Left ventricle myocardium inferior (tissue), 1 donor: ENCODE results near the gene BCAS3. TPM values are rescaled to one million over a fixed set of nuclear protein-coding genes. Genes with fewer than 3 reads are reported as not detected.
A peak's percentile ranks its signal among the peaks of the same experiment; 100 is the strongest.

ENCODE experiments used
- DNase-seq: peaks from one replicate; pipeline ENCODE4 v3.0.0-alpha.2; 2020
- H3K27ac ChIP-seq: fragments of 200-600 bp; replicated peaks from 2 replicates; pipeline ENCODE4 v1.8.0; 2021
- H3K27me3 ChIP-seq: fragments of 200-600 bp; 2 replicates; pipeline ENCODE4 v1.8.0; 2021; ENCODE audit warnings: low read depth
- H3K36me3 ChIP-seq: fragments of 200-600 bp; 2 replicates; pipeline ENCODE4 v1.8.0; 2021
- H3K4me1 ChIP-seq: fragments of 200-600 bp; 2 replicates; pipeline ENCODE4 v1.8.0; 2021
- H3K4me3 ChIP-seq: fragments of 200-600 bp; 2 replicates; pipeline ENCODE4 v1.8.0; 2021; ENCODE audit warnings: mild to moderate bottlenecking, moderate library complexity
- H3K9me3 ChIP-seq: fragments of 200-600 bp; replicated peaks from 2 replicates; pipeline ENCODE4 v1.8.0; 2021
- intact Hi-C: fragments of 100-400 bp; cut with micrococcal nuclease; formaldehyde crosslinking; loops from one replicate; pipeline ENCODE4 v1.11.0; 2022
- long read RNA-seq: library from polyadenylated mRNA; unstranded; transcript quantifications from one replicate; pipeline ENCODE4 v2.0.0, GENCODE V29; 2021
- total RNA-seq: library from RNA; stranded (reverse); fragmentation: NEBNext Ultra II Directional; extraction: Animal tissue kit (Norgen Biotek cat#: 25700); gene quantifications from one replicate; pipeline ENCODE4 v1.2.1, GENCODE V29; 2021
- TF ChIP-seq, protein P1 (sequence below): fragments of 200-600 bp; IDR thresholded peaks from 2 replicates; pipeline ENCODE4 v1.8.0; 2021; ENCODE audit warnings: antibody characterized with exemption, mild to moderate bottlenecking, borderline replicate concordance
- donor health status: DM: no; HTN: yes; CAD: no; lungs with severe emphysema.

BCAS3 gene
- total RNA-seq = 16.5 TPM
- long read RNA-seq, full-length matches to known transcripts = 4 of 8 reads
- long read RNA-seq, partial matches to known transcripts = 3 of 8 reads
- long read RNA-seq, other reads (novel, unspliced or antisense) = 1 of 8 reads

DNA sequence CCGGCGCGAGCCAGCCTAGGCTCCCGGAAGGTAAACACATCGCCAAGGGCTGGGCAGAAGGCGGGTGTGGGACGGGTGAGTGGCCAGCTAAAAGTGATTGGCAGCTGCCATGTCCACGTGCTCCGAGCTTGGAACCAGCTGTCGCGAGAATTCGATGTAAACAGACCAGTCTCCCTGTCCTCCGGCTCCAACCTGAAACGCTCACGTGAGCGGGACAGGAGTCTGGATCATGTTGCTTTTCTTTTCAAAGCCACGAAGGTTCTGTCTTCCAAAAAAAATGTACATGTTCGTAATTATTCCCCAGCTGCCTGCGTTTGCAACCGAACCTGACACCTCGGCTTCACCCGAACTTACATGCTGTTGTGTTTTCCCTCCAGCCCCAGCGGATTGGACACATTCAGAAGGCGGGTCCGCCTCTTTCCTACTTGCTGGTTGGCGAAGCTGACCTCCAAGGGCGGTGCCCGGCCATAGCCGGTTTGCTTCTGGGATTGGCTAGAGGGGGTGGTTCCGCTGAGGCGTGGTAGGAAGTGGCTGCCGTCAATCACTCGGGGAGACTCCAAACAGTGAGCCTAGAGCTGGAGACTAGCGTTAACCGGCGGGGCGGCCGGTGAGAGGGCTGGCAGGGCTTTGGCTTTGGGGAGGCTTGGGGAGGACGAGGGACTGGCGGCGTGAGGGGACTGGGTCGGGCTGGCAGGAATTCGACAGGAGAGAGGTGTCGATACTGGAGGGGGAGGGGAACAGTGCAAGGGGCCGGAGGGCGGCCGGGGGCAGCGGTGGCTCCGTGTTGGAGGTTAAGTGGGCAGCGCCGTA lies at the start of gene BCAS3:
Gene BCAS3 (plus strand): TSS at position 544 of the 810 bp plus-strand sequence.
- no peaks in the 10 kb centered on the region for H3K27me3 ChIP-seq
- peak within 1 kb of the TSS; percentile 85 for H3K4me3 ChIP-seq
- intact Hi-C loops = no loop called here
- H3K27ac ChIP-seq = peak within 1 kb of the TSS; percentile 85
- H3K9me3 ChIP-seq = no peaks in the 10 kb centered on the region
- H3K36me3 ChIP-seq = peaks cover 8% of the 10 kb centered on the region
- H3K4me1 ChIP-seq = peaks cover 19% of the 10 kb centered on the region
- DNase-seq = peak; percentile 97
- TF ChIP-seq, protein P1, sequence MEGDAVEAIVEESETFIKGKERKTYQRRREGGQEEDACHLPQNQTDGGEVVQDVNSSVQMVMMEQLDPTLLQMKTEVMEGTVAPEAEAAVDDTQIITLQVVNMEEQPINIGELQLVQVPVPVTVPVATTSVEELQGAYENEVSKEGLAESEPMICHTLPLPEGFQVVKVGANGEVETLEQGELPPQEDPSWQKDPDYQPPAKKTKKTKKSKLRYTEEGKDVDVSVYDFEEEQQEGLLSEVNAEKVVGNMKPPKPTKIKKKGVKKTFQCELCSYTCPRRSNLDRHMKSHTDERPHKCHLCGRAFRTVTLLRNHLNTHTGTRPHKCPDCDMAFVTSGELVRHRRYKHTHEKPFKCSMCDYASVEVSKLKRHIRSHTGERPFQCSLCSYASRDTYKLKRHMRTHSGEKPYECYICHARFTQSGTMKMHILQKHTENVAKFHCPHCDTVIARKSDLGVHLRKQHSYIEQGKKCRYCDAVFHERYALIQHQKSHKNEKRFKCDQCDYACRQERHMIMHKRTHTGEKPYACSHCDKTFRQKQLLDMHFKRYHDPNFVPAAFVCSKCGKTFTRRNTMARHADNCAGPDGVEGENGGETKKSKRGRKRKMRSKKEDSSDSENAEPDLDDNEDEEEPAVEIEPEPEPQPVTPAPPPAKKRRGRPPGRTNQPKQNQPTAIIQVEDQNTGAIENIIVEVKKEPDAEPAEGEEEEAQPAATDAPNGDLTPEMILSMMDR = no peak

DNA sequence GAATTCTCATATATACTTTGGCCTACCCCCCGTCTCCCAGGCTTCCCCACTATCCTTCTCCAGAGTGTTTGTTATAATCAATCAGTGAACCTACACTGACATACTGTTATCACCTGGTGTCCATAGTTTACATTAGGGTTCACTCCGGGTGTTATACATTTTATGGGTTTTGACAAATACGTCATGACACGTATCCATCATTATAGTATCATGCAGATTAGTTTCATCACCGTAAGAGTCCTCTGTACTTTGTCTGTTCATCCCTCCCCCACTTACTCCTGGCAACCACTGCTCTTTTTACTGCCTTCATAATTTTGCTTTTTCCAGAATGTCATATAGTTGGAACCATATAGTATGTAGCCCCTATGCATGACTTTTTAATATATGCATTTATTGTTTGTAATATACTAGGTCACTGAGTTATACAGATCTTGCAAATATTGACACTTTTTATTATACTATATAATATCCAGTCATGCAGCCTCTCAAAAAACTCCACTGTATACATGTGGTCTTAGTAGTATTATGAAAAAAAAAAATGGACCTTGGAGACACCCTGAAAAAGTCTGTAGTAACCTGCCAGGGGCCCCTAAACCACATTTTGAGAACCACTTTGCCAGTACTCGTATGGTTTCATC lies 49.3 kb upstream of the BCAS3 start:
- no peaks in the 10 kb centered on the region for H3K27me3 ChIP-seq
- H3K36me3 ChIP-seq = peaks cover 33% of the 10 kb centered on the region
- H3K4me1 ChIP-seq = no peaks in the 10 kb centered on the region
- no peak overlapping the region for H3K4me3 ChIP-seq
- DNase-seq = no peak
- intact Hi-C loops = no loop called here
- TF ChIP-seq, protein P1 = no peak
- H3K27ac ChIP-seq = no peak overlapping the region
- no peaks in the 10 kb centered on the region for H3K9me3 ChIP-seq

DNA sequence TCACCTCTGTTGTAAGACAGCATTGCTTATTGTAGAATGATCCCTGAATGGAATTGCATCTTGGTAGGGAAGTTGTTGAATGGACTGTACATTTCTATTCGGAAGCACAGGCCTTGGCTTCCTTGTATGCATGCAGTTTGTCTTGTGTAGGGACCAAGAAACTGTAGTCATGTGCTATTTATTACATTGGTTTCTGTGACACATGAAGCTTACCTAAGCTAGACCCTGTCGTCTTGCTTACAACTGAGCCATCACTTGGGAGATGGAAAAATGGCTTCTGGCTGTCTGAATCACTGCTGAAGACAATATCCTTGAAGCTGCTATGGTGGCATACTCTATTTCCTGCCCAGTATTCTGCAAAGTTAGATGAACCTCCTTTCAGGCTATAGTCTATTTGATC lies 48.5 kb upstream of the BCAS3 start:
- Histone ChIP-seq H3K36me3 (peaks cover 39% of the 10 kb centered on the region), H3K9me3 (no peaks in the 10 kb centered on the region), H3K27ac (no peak overlapping the region), H3K4me1 (no peaks in the 10 kb centered on the region), H3K4me3 (no peak overlapping the region), H3K27me3 (no peaks in the 10 kb centered on the region)
- intact Hi-C loops = no loop called here
- TF ChIP-seq, protein P1 = no peak
- no peak for DNase-seq

DNA sequence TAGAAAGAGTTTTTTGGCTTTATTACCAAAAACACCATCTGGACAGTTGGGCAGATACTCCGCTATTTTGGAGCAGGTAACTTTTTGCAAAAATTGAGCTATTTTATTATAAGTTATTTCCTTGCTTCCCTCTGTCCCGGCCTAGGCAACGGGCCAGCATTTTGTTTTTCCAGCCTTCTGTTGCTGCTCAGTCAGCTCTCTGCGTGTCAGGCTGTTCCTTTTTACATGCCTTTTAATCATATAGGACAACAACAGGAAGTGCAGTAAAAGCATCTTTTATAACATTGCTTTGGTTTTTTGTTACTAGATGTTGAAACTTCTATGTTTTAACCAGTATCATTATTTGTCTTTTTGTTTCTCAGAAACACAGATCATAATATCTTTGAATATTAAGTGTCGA lies 47.3 kb upstream of the BCAS3 start:
- Histone ChIP-seq H3K4me1 (no peaks in the 10 kb centered on the region), H3K27ac (no peak overlapping the region), H3K4me3 (no peak overlapping the region), H3K27me3 (no peaks in the 10 kb centered on the region), H3K36me3 (peaks cover 42% of the 10 kb centered on the region), H3K9me3 (no peaks in the 10 kb centered on the region)
- TF ChIP-seq, protein P1 = no peak
- intact Hi-C loops = loop anchor here (10.0 kb wide), 1 partner anchor 56 kb away; no protein-coding TSS in a partner anchor
- peak; percentile 43 for DNase-seq

DNA sequence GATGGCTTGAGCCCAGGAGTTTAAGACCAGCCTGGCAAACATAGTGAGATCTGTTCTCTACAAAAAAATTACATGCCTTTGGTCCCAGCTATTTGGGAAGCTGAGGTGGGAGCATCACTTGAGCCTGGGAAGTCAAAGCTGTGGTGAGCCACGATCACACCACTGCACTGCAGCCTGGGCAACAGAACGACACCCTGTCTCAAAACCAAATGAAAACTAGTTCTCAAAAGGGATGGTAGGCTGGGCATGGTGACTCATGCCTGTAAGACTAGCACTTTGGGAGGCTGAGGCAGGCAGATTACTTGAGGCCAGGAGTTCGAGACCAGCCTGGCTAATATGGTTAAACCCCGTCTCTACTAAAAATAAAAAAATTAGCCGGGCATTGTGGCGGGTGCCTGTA lies 46.5 kb upstream of the BCAS3 start:
- H3K27me3 ChIP-seq = no peaks in the 10 kb centered on the region
- peaks cover 44% of the 10 kb centered on the region for H3K36me3 ChIP-seq
- no peaks in the 10 kb centered on the region for H3K9me3 ChIP-seq
- H3K4me1 ChIP-seq = no peaks in the 10 kb centered on the region
- TF ChIP-seq, protein P1 = no peak
- no peak overlapping the region for H3K4me3 ChIP-seq
- intact Hi-C loops = loop anchor here (10.0 kb wide), 1 partner anchor 56 kb away; no protein-coding TSS in a partner anchor
- no peak overlapping the region for H3K27ac ChIP-seq
- no peak for DNase-seq
